ENCODE measurements around the gene MSANTD4. TPM values are rescaled to one million over a fixed set of nuclear protein-coding genes. Genes with fewer than 3 reads are reported as not detected.
"Not testable (repeated sequence)": the region's sequence is repeated elsewhere in the genome, so short reads cannot be mapped to it uniquely, and the experiment has no call there.

Gene MSANTD4
- 10 to 100 TPM; 13.7 to 22.1 (median 17.1) TPM for polyA plus RNA-seq (ENCODE audit: insufficient read length in 10 of 10)
- long read RNA-seq, donor 1, full-length matches to known transcripts: 3 of 3 reads
- long read RNA-seq, donor 1, partial matches to known transcripts: 0 of 3 reads
- long read RNA-seq, donor 1, other reads (novel, unspliced or antisense): 0 of 3 reads
- long read RNA-seq, donor 2, partial matches to known transcripts: 0 of 1 reads
- long read RNA-seq, donor 2, other reads (novel, unspliced or antisense): 0 of 1 reads
- long read RNA-seq, donor 3: 0 reads
- long read RNA-seq, donor 4, full-length matches to known transcripts: 1 of 1 reads
- long read RNA-seq, donor 4, partial matches to known transcripts: 0 of 1 reads
- long read RNA-seq, donor 4, other reads (novel, unspliced or antisense): 0 of 1 reads
- long read RNA-seq, donor 5, full-length matches to known transcripts: 6 of 6 reads
- long read RNA-seq, donor 5, partial matches to known transcripts: 0 of 6 reads
- long read RNA-seq, donor 5, other reads (novel, unspliced or antisense): 0 of 6 reads
- long read RNA-seq, donor 6, partial matches to known transcripts: 0 of 3 reads
- long read RNA-seq, donor 6, other reads (novel, unspliced or antisense): 0 of 3 reads
- long read RNA-seq, donor 7, partial matches to known transcripts: 0 of 2 reads
- long read RNA-seq, donor 7, other reads (novel, unspliced or antisense): 0 of 2 reads
- long read RNA-seq, donor 8, full-length matches to known transcripts: 3 of 3 reads
- long read RNA-seq, donor 8, partial matches to known transcripts: 0 of 3 reads
- long read RNA-seq, donor 8, other reads (novel, unspliced or antisense): 0 of 3 reads
- long read RNA-seq, donor 9: 0 reads

- DNase-seq: peak; percentile 99
Measured at GRCh38 chr11:106021967-106022794, at the start of gene MSANTD4. TSS of gene MSANTD4 (minus strand) at chr11:106022240. CDS start at chr11:106010917, 11,323 bp downstream.

- no peak for DNase-seq
Measured at GRCh38 chr11:106070606-106071005, 48.6 kb upstream of the MSANTD4 start.

- DNase-seq: no peak
Measured at GRCh38 chr11:106063009-106063408, 41.0 kb upstream of the MSANTD4 start.

GRCh38 chr11:106061954-106062949 is 40.2 kb upstream of the MSANTD4 start:
- no peak for DNase-seq

GRCh38 chr11:106061249-106061784 is 39.3 kb upstream of the MSANTD4 start:
- DNase-seq: no peak

- no peak for DNase-seq
Measured at GRCh38 chr11:106059617-106060016, 37.6 kb upstream of the MSANTD4 start.

- not testable (repeated sequence) for DNase-seq
Measured at GRCh38 chr11:106058377-106058776, 36.3 kb upstream of the MSANTD4 start.

- no peak for DNase-seq
Measured at GRCh38 chr11:106051103-106051502, 29.1 kb upstream of the MSANTD4 start.

GRCh38 chr11:106049727-106050476 is 27.9 kb upstream of the MSANTD4 start:
- DNase-seq: no peak

- no peak for DNase-seq
Measured at GRCh38 chr11:106047631-106048030, 25.6 kb upstream of the MSANTD4 start.

GRCh38 chr11:106043540-106043939 is 21.5 kb upstream of the MSANTD4 start:
- DNase-seq: no peak

- no peak for DNase-seq
Measured at GRCh38 chr11:106032861-106033260, 10.8 kb upstream of the MSANTD4 start.

GRCh38 chr11:106031936-106032335 is 9.9 kb upstream of the MSANTD4 start:
- no peak for DNase-seq

GRCh38 chr11:106031202-106031810 is 9.3 kb upstream of the MSANTD4 start:
- no peak for DNase-seq

GRCh38 chr11:106030609-106031008 is 8.6 kb upstream of the MSANTD4 start:
- DNase-seq: no peak

- DNase-seq: peak in 1 of 3 donors; percentile 32
Measured at GRCh38 chr11:106022795-106023275, 795 bp upstream of the MSANTD4 start.

GRCh38 chr11:106021181-106021966 is 666 bp downstream of the MSANTD4 start:
- peak in 2 of 3 donors; percentile 7 to 16 for DNase-seq

- DNase-seq: no peak
Measured at GRCh38 chr11:106017093-106017492, 4.9 kb downstream of the MSANTD4 start.
